ENCODE measurements around the gene CPA1.
A peak's percentile ranks its signal among the peaks of the same experiment; 100 is the strongest.

The CPA1 gene

GRCh38 chr7:130344271-130344866 is 35.9 kb upstream of the CPA1 start, which contains the start of gene CPA5:
TSS of gene CPA5 (plus strand) at chr7:130344816. CDS start at chr7:130346486, 1,670 bp downstream.
- no peaks in the 10 kb centered on the region for H3K27me3 ChIP-seq
- H3K9me3 ChIP-seq (replicated peaks in 1 of 11), result no peaks in the 10 kb centered on the region
- H3K4me2 ChIP-seq, result no peak within 1 kb of the TSS
- no peak within 1 kb of the TSS for H3K9ac ChIP-seq
- no peaks in the 10 kb centered on the region for H3K36me3 ChIP-seq
- no peaks in the 10 kb centered on the region for H4K20me1 ChIP-seq
- no peak for TF ChIP-seq Cebpa-rat (IDR thresholded peaks at IDR 0.05)
- no peak within 1 kb of the TSS for H3K27ac ChIP-seq
- no peak within 1 kb of the TSS for H3K4me3 ChIP-seq
- no peaks in the 10 kb centered on the region for H3K4me1 ChIP-seq

DNA sequence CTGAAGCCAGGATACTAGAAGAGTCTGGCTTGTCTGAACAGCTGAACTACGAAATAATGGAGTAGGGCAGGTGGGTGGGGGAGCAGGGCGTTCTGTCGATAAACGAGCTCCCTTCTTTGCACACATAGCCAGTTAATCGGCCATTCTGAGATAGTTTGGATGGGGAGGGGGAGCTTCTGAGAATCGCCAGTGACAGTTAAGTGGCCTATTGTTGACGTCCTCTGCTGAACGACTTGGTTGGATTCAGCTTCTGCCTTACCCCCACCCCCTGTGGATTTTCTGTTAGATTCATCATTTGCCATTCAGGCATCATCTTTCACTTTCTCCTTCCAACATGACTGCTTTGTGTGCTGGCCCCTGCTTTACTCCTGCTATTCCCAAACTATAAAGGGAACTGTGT is 35.2 kb upstream of the CPA1 start:
- no peak overlapping the region for H3K4me2 ChIP-seq
- no peaks in the 10 kb centered on the region for H3K9me3 ChIP-seq (replicated peaks in 1 of 11)
- no peak overlapping the region for H3K4me3 ChIP-seq
- H3K9ac ChIP-seq, result no peak overlapping the region
- H3K4me1 ChIP-seq, result peaks cover 5 to 7% (median 6%) of the 10 kb centered on the region in 10 experiments
- H3K36me3 ChIP-seq, result no peaks in the 10 kb centered on the region
- no peaks in the 10 kb centered on the region for H4K20me1 ChIP-seq
- no peaks in the 10 kb centered on the region for H3K27me3 ChIP-seq
- TF ChIP-seq Cebpa-rat (IDR thresholded peaks at IDR 0.05), result no peak
- no peak overlapping the region for H3K27ac ChIP-seq

DNA sequence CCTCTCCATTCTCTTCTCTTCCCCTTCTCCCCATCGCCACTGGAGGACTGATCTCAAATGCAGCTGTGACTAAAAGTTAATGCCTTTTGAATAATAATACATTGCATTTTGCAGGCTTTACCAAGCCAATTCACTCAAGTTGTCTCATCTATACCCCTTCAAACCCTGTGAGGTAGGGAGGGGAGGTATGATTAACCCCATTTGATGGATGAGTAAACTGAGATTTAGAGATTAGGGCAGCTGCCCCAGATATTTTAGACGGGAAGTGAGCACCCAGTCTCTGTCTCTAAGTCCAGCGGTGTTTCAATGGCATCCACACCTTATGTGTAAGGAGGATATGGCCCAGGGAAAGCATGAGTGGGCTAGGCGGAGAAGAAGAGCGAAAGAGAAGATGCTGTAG is 34.6 kb upstream of the CPA1 start:
- Histone ChIP-seq H3K27ac (no peak overlapping the region), H4K20me1 (no peaks in the 10 kb centered on the region), H3K9ac (no peak overlapping the region), H3K4me3 (no peak overlapping the region), H3K27me3 (no peaks in the 10 kb centered on the region), H3K36me3 (no peaks in the 10 kb centered on the region), H3K4me2 (no peak overlapping the region), H3K4me1 (peaks cover 11 to 13% (median 12%) of the 10 kb centered on the region in 10 experiments), H3K9me3 (replicated peaks in 1 of 11) (no peaks in the 10 kb centered on the region)
- no peak for TF ChIP-seq Cebpa-rat (IDR thresholded peaks at IDR 0.05)

DNA sequence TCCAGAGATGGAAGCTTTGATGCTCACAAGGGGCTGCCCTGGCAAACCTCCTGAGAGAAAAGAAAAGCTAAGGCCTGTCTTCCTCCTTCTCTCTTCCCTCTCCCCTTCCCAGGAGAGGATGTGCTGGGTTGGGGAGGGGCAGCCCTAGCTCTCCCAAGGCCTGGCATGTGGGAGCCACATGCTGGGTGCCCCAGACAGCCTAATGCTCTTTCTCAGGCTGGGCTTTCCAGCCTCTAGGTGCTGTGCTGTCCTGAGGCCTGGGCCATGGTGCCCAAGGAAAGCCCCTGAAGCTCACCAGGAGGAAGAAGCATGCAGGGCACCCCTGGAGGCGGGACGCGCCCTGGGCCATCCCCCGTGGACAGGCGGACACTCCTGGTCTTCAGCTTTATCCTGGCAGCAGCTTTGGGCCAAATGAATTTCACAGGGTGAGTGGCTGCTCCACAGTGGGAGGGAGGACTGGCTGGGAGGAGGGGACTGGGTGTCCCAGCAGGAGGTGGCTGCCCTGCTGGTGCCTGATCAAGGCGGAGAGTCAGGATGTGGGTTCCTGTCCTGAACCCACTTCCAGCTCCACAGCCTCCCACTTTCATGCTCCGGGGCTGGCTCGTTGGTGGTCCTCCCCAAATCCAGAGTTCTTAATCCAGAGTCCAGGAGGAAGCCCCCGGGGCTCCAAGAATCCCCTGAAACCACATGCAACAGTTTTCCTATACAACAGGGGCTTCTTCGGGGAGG is 34.0 kb upstream of the CPA1 start:
- Histone ChIP-seq H3K36me3 (no peaks in the 10 kb centered on the region), H3K9me3 (replicated peaks in 1 of 11) (no peaks in the 10 kb centered on the region), H3K4me1 (peaks cover 17 to 20% (median 18%) of the 10 kb centered on the region in 10 experiments), H3K4me3 (no peak overlapping the region), H4K20me1 (no peaks in the 10 kb centered on the region), H3K27ac (no peak overlapping the region), H3K4me2 (no peak overlapping the region), H3K9ac (no peak overlapping the region), H3K27me3 (no peaks in the 10 kb centered on the region)
- TF ChIP-seq Cebpa-rat (IDR thresholded peaks at IDR 0.05), result no peak

DNA sequence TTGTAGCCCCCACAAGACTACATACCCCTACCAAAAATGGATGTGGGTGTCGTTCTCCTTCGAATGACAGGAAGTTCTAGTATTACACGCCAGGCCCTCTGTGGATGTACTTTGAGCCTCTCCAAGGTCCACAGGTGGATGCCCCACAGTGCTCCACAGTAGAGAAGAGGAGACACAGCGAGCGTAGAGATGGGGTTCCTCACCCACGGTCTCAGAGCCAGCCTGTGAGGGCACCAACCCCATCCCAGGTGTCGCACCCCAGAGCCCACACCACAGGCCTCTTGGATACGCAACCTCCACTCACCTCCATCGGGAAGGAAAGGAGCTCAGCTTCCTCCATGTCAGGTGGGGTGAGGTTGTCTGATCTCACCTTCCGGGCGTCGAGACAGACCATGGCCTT is 33.4 kb upstream of the CPA1 start:
- Histone ChIP-seq H3K4me3 (no peak overlapping the region), H3K36me3 (no peaks in the 10 kb centered on the region), H3K27me3 (no peaks in the 10 kb centered on the region), H3K27ac (no peak overlapping the region), H4K20me1 (no peaks in the 10 kb centered on the region), H3K4me1 (peaks cover 23 to 26% (median 24%) of the 10 kb centered on the region in 10 experiments), H3K9ac (no peak overlapping the region), H3K4me2 (no peak overlapping the region), H3K9me3 (replicated peaks in 1 of 11) (no peaks in the 10 kb centered on the region)
- no peak for TF ChIP-seq Cebpa-rat (IDR thresholded peaks at IDR 0.05)

GRCh38 chr7:130349911-130350782 is 30.1 kb upstream of the CPA1 start:
- peak overlapping the region in 4 of 10 experiments; percentile 10 to 16 (median 13); a peak in 3 of 20 replicates for H3K4me3 ChIP-seq
- TF ChIP-seq Cebpa-rat (IDR thresholded peaks at IDR 0.05), result peak in 3 of 11 experiments; percentile 25 to 43 (median 26); a peak in 3 of 22 replicates
- peaks cover 25 to 40% (median 35%) of the 10 kb centered on the region in 10 experiments for H3K4me1 ChIP-seq
- H3K27me3 ChIP-seq, result no peaks in the 10 kb centered on the region
- H3K9me3 ChIP-seq (replicated peaks in 1 of 11), result no peaks in the 10 kb centered on the region
- H4K20me1 ChIP-seq, result no peaks in the 10 kb centered on the region
- no peaks in the 10 kb centered on the region for H3K36me3 ChIP-seq
- peak overlapping the region; percentile 69 to 95 (median 87) for H3K4me2 ChIP-seq
- H3K27ac ChIP-seq, result peak overlapping the region in 9 of 11 experiments; percentile 18 to 76 (median 66); a peak in 16 of 22 replicates
- H3K9ac ChIP-seq, result peak overlapping the region in 8 of 11 experiments; percentile 34 to 66 (median 60); a peak in 13 of 22 replicates

DNA sequence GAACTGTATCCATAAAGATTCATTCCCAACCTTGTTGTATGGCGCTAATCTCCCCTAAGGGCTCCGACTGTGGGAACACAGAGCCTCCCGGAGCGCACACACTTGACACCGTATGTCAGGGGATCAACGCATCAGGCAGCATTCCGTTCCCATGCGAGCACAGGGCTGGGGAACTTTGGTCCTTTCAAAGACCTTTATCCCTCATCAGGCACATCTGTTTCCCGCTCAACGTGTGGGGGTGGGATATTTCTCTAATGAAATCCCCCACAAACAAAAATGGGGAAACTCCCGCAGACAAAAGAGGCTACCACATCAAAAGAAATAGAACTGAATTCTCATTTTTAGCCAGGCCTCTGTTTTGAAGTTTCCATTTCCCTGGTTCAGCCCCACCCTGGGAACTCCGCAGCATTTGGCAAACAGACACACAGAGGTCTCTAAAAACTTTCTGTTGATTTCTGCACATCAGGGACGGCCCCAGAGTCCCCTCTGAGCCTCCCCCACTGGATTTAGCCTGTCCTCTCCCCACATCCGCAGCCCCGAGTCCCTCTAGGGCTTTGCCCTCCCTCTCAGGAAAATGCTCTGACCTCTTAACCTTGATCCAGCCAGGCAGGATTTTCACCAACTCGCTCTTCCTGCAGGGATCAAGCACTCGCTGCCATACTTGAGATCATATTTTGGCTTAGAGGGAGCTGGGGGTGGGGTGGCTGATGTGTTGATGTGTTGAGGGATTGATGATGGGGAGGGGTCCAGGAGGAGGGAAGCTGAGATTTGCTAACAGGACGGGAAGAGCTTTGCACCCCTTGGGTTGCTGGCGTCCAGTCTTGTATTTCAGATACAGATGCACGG is 29.1 kb upstream of the CPA1 start:
- H3K36me3 ChIP-seq, result no peaks in the 10 kb centered on the region
- peak overlapping the region in 8 of 11 experiments; percentile 34 to 66 (median 60); a peak in 15 of 22 replicates for H3K9ac ChIP-seq
- H4K20me1 ChIP-seq, result no peaks in the 10 kb centered on the region
- peak overlapping the region; percentile 69 to 95 (median 87) for H3K4me2 ChIP-seq
- peaks cover 25 to 42% (median 35%) of the 10 kb centered on the region in 10 experiments for H3K4me1 ChIP-seq
- H3K27me3 ChIP-seq, result no peaks in the 10 kb centered on the region
- H3K4me3 ChIP-seq, result peak overlapping the region in 4 of 10 experiments; percentile 10 to 16 (median 13); a peak in 4 of 20 replicates
- H3K27ac ChIP-seq, result peak overlapping the region in 9 of 11 experiments; percentile 18 to 76 (median 66); a peak in 15 of 22 replicates
- no peak for TF ChIP-seq Cebpa-rat (IDR thresholded peaks at IDR 0.05)
- H3K9me3 ChIP-seq (replicated peaks in 1 of 11), result no peaks in the 10 kb centered on the region

DNA sequence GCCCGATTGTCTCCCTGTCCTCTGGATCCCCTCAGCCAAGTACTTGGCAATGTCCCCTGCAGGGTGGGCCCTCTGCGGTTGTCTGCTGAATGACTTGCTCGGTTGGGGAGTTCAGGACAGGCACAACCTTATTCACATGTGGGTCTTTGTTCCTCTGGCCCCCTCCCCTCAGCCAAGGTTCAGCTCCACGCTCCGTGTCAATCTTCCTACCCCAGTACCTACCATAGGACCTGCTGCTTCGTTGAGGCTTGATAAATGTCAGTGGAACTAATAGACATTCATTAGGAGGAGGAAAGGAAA is 28.6 kb upstream of the CPA1 start:
- H3K9ac ChIP-seq, result peak overlapping the region in 4 of 11 experiments; percentile 59 to 66 (median 61); a peak in 5 of 22 replicates
- H3K36me3 ChIP-seq, result no peaks in the 10 kb centered on the region
- H3K27me3 ChIP-seq, result no peaks in the 10 kb centered on the region
- H3K4me2 ChIP-seq, result peak overlapping the region; percentile 69 to 95 (median 87)
- H3K4me3 ChIP-seq, result no peak overlapping the region
- H3K4me1 ChIP-seq, result peaks cover 25 to 47% (median 39%) of the 10 kb centered on the region in 10 experiments
- no peak for TF ChIP-seq Cebpa-rat (IDR thresholded peaks at IDR 0.05)
- no peaks in the 10 kb centered on the region for H4K20me1 ChIP-seq
- H3K9me3 ChIP-seq (replicated peaks in 1 of 11), result no peaks in the 10 kb centered on the region
- peak overlapping the region in 7 of 11 experiments; percentile 10 to 76 (median 74); a peak in 12 of 22 replicates for H3K27ac ChIP-seq
